B cell (primary cell): ENCODE measurements around the gene PGGHG. TPM values are rescaled to one million over a fixed set of nuclear protein-coding genes. Genes with fewer than 3 reads are reported as not detected.
"Not testable (repeated sequence)": the region's sequence is repeated elsewhere in the genome, so short reads cannot be mapped to it uniquely, and the experiment has no call there.

Source experiments
- ATAC-seq: fragments of 200-7000 bp; cut with Tn5 transposase; one replicate; pipeline ENCODE4 v1.10.0; 2021; ENCODE audit warnings: low read depth, mild to moderate bottlenecking, moderate number of reproducible peaks, moderate library complexity
- CTCF ChIA-PET: fragments of 350-600 bp; sonication (Branson Sonifier 250); formaldehyde crosslinking; loops from one replicate; lab custom pipeline; 2021; ENCODE audit warnings: antibody characterized with exemption, inconsistent platforms; lab: Charles Lee
- POLR2A ChIA-PET: fragments of 350-600 bp; sonication (Branson Sonifier 250); formaldehyde crosslinking; loops from one replicate; lab custom pipeline; 2021; ENCODE audit warnings: antibody characterized with exemption; lab: Charles Lee
- DNase-seq: peaks from one replicate; pipeline ENCODE4 v3.0.0; 2013
- H2AFZ ChIP-seq: 2 replicates; pipeline ENCODE4 v1.6.1; 2012; ENCODE audit warnings: mild to moderate bottlenecking, low read depth, low read length; ENCODE audit not compliant: insufficient read depth, poor library complexity, severe bottlenecking
- H3K27ac ChIP-seq, 2 donors: 1 replicate in 1 of 2; 2 replicates in 1 of 2; pipeline ENCODE4 v1.5.1; 2012 to 2013; ENCODE audit warnings: low read length in 2 of 2, mild to moderate bottlenecking in 2 of 2, moderate library complexity in 1 of 2
- H3K27me3 ChIP-seq, 4 experiments: fragments of 200-600 bp in 1 of 4; sonication (generic) in 1 of 4; replicated peaks in 1 of 4; 1 replicate in 2 of 4; 2 replicates in 2 of 4; pipeline versions ENCODE4 v1.6.1 to v1.7.0; 2013 to 2016; ENCODE audit warnings: low read length in 3 of 4, mild to moderate bottlenecking in 2 of 4, mixed read lengths in 1 of 4, moderate library complexity in 1 of 4; ENCODE audit not compliant: insufficient read depth in 4 of 4, control insufficient read depth in 3 of 4; ENCODE audit errors: control extremely low read depth in 1 of 4
- H3K36me3 ChIP-seq, 2 experiments: replicated peaks in 1 of 2; 1 replicate in 1 of 2; 2 replicates in 1 of 2; pipeline versions ENCODE4 v1.6.1 to v1.7.1; 2013; ENCODE audit warnings: low read length in 1 of 2; ENCODE audit not compliant: insufficient read depth in 2 of 2, control insufficient read depth in 1 of 2; ENCODE audit errors: control extremely low read depth in 1 of 2, extremely low read depth in 1 of 2
- H3K4me1 ChIP-seq, 2 donors: fragments of 200-600 bp in 1 of 2; sonication (generic) in 1 of 2; 1 replicate in 1 of 2; 2 replicates in 1 of 2; pipeline versions ENCODE4 v1.5.1 to v1.6.1; 2013 to 2017; ENCODE audit warnings: low read length in 2 of 2; ENCODE audit not compliant: control insufficient read depth in 2 of 2, insufficient read depth in 2 of 2
- H3K4me2 ChIP-seq: replicated peaks from 2 replicates; pipeline ENCODE3; 2012; ENCODE audit warnings: mild to moderate bottlenecking, low read depth, low read length; ENCODE audit not compliant: poor library complexity, severe bottlenecking
- H3K4me3 ChIP-seq, 5 experiments: fragments of 200-600 bp in 1 of 5; sonication (generic) in 1 of 5; 1 replicate in 3 of 5; 2 replicates in 2 of 5; pipeline versions ENCODE4 v1.5.1 to v1.7.0; 2011 to 2016; ENCODE audit warnings: low read length in 4 of 5, mild to moderate bottlenecking in 4 of 5, low read depth in 2 of 5, control low read depth in 1 of 5, moderate library complexity in 1 of 5; ENCODE audit not compliant: insufficient read depth in 1 of 5; ENCODE audit errors: control extremely low read depth in 1 of 5, extremely low read depth in 1 of 5
- H3K79me2 ChIP-seq: fragments of 200-600 bp; sonication (generic); one replicate; pipeline ENCODE4 v1.6.0; 2016; ENCODE audit warnings: low read length; ENCODE audit not compliant: control insufficient read depth, insufficient read depth
- H3K9ac ChIP-seq: fragments of 200-600 bp; sonication (generic); 2 replicates; pipeline ENCODE4 v1.6.1; 2017; ENCODE audit warnings: mild to moderate bottlenecking, low read length, moderate library complexity
- H3K9me3 ChIP-seq, 3 donors: one replicate each; pipeline versions ENCODE4 v1.6.1 to v1.7.1; 2013; ENCODE audit warnings: low read length in 2 of 3; ENCODE audit not compliant: control insufficient read depth in 2 of 3, insufficient read depth in 1 of 3; ENCODE audit errors: control extremely low read depth in 1 of 3
- H4K20me1 ChIP-seq: 2 replicates; pipeline ENCODE4 v1.6.0; 2012; ENCODE audit warnings: mild to moderate bottlenecking, low read length; ENCODE audit not compliant: insufficient read depth, control insufficient read depth, poor library complexity, severe bottlenecking
- H3K27ac Mint-ChIP-seq: one replicate; pipeline ENCODE4 v1.8.0; 2021; ENCODE audit warnings: mixed read lengths
- H3K27me3 Mint-ChIP-seq: one replicate; pipeline ENCODE4 v1.8.0; 2021; ENCODE audit warnings: mixed read lengths
- H3K4me1 Mint-ChIP-seq: one replicate; pipeline ENCODE4 v1.8.0; 2021; ENCODE audit warnings: mixed read lengths
- H3K4me3 Mint-ChIP-seq: one replicate; pipeline ENCODE4 v1.8.0; 2021; ENCODE audit warnings: mixed read lengths
- H3K9me3 Mint-ChIP-seq: one replicate; pipeline ENCODE4 v1.8.0; 2022; ENCODE audit warnings: mixed read lengths; ENCODE audit not compliant: insufficient read depth
- EZH2 ChIP-seq: IDR thresholded peaks from 2 replicates; pipeline ENCODE4 v1.6.1; 2012; ENCODE audit warnings: borderline replicate concordance, low read depth, mild to moderate bottlenecking, moderate library complexity, low read length; ENCODE audit not compliant: insufficient read depth, poor library complexity, severe bottlenecking
- WGBS: methylation state at CpG from one replicate; pipeline ENCODE4 v1.1.5; 2013; ENCODE audit warnings: missing lambda C conversion rate; ENCODE audit not compliant: insufficient coverage; 5-methylcytosine and 5-hydroxymethylcytosine counted together
- intact Hi-C: fragments of 100-400 bp; cut with micrococcal nuclease; formaldehyde crosslinking; loops from one replicate; pipeline ENCODE4 v1.10.0; 2022
- polyA plus RNA-seq: library from polyadenylated mRNA; depleted of rRNA; stranded (reverse); fragments of >200 nt; gene quantifications from 2 replicates; pipeline ENCODE4 v1.2.3, GENCODE V29; 2012
- total RNA-seq, 2 donors: library from RNA; stranded (reverse); fragments of 120-200 nt in 1 of 2; gene quantifications; 1 replicate in 1 of 2; 2 replicates in 1 of 2; pipeline versions ENCODE4 v1.2.3 to v1.2.4, GENCODE V29; 2013 to 2022
- TF ChIP-seq, protein P1 (sequence below): fragments of 200-600 bp; IDR thresholded peaks from one replicate; pipeline ENCODE4 v1.8.0; 2022; ENCODE audit warnings: antibody characterized with exemption, mild to moderate bottlenecking

Gene PGGHG
- total and polyA plus RNA-seq, 2 donors (not counting 1 experiment from before 2014, with no cell fraction given), result 159 to 264 TPM

DNA sequence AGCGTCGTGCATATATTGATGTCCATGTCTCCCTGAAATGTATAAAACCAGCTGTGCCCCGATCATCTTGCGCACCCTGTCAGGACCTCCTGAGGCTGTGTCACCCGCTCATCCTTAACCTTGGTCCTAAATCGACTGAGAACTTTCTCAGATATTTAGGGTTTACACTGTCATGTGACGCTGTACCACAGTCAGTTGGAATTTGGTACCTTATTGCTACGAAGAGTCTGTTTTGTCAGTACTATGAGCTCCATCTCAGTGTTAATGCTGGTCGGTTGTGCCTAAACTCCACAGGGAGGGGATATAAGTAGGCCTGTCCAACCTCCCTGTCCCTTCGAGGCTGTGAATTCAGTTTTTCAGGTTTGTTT, 16.9 kb downstream of the PGGHG start:
- H3K4me2 ChIP-seq, result no peak overlapping the region
- no peak overlapping the region for H3K9ac ChIP-seq
- H4K20me1 ChIP-seq, result no peaks in the 10 kb centered on the region
- ATAC-seq (no peak), DNase-seq (no peak)
- H3K27ac ChIP-seq, result no peak overlapping the region
- H3K79me2 ChIP-seq, result peaks cover 7% of the 10 kb centered on the region
- Mint-ChIP-seq H3K9me3 (no peaks in the 10 kb centered on the region), H3K27me3 (no peaks in the 10 kb centered on the region), H3K27ac (no peak overlapping the region), H3K4me3 (no peak overlapping the region), H3K4me1 (peaks cover 48% of the 10 kb centered on the region)
- no peaks in the 10 kb centered on the region for H3K36me3 ChIP-seq
- no peak overlapping the region for H2AFZ ChIP-seq
- peaks cover 28 to 56% of the 10 kb centered on the region in 2 donors for H3K4me1 ChIP-seq
- POLR2A ChIA-PET, result interaction anchor here (2.2 kb wide), 1 partner anchor 38 kb away, joined by 11 read pairs; no protein-coding TSS in a partner anchor
- no peaks in the 10 kb centered on the region for H3K9me3 ChIP-seq
- WGBS, result 97% methylated on average over 10 of the region's 10 CpGs
- CTCF ChIA-PET, result interaction anchor here (0.5 to 5.6 kb wide), 20 partner anchors 11 to 456 kb away, joined by 3 to 54 read pairs (median 6); partner anchors contain the start of genes BET1L, HRAS, PGGHG and PTDSS2
- intact Hi-C loops, result loop anchor here (2.0 to 5.0 kb wide), 3 partner anchors 39 to 145 kb away; partner anchors contain the start of gene PTDSS2
- H3K27me3 ChIP-seq, result no peaks in the 10 kb centered on the region
- TF ChIP-seq EZH2, result no peak
- H3K4me3 ChIP-seq, result no peak overlapping the region

DNA sequence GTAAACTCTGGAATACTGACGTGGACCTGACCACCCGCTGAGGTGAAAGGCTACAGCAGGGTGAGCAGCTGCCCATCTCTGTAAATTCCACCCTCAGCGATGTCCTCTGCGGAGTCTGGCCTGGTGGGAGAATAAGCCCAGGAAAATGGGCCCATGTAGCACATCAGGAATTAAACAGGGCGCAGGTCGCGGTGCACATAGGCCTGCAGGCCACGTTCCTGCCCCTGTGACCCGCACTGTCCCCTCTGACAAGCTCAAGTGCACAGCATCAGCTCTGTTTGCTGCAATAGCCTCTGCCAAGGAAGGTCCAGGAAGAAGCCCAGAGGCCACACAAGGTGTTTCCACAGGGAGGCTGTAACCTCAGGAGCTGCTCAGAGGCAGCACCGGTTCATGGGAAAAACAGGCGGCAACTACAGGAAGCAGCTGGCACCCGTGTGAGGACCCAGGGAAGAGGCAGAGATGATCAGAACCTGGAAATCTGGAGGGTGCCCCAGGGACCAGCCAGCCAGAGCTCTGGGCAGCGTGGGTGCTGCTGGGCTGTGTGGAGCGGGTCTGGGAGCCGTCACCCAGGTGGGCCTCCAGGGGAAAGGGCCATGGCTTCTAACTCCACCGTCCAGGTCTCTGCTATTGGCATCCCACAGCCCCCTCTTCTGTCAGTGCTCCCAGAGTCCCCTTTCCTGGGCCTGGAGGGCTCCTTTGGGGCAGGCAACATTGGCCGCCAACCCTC, 17.9 kb downstream of the PGGHG start:
- Histone ChIP-seq H3K79me2 (peaks cover 10% of the 10 kb centered on the region), H3K4me3 (no peak overlapping the region), H3K4me2 (no peak overlapping the region), H3K9ac (no peak overlapping the region), H3K4me1 (peaks cover 31 to 59% of the 10 kb centered on the region in 2 donors), H4K20me1 (no peaks in the 10 kb centered on the region), H3K27me3 (no peaks in the 10 kb centered on the region), H3K27ac (peak overlapping the region; percentile 29 to 51), H2AFZ (no peak overlapping the region), H3K36me3 (no peaks in the 10 kb centered on the region), H3K9me3 (no peaks in the 10 kb centered on the region)
- POLR2A ChIA-PET, result no interaction called here
- peak overlapping the region; percentile 37 for H3K4me3 Mint-ChIP-seq
- H3K9me3 Mint-ChIP-seq, result no peaks in the 10 kb centered on the region
- ATAC-seq (no peak), DNase-seq (no peak)
- 84% methylated on average over 15 of the region's 17 CpGs for WGBS
- no peaks in the 10 kb centered on the region for H3K27me3 Mint-ChIP-seq
- TF ChIP-seq, protein P1, sequence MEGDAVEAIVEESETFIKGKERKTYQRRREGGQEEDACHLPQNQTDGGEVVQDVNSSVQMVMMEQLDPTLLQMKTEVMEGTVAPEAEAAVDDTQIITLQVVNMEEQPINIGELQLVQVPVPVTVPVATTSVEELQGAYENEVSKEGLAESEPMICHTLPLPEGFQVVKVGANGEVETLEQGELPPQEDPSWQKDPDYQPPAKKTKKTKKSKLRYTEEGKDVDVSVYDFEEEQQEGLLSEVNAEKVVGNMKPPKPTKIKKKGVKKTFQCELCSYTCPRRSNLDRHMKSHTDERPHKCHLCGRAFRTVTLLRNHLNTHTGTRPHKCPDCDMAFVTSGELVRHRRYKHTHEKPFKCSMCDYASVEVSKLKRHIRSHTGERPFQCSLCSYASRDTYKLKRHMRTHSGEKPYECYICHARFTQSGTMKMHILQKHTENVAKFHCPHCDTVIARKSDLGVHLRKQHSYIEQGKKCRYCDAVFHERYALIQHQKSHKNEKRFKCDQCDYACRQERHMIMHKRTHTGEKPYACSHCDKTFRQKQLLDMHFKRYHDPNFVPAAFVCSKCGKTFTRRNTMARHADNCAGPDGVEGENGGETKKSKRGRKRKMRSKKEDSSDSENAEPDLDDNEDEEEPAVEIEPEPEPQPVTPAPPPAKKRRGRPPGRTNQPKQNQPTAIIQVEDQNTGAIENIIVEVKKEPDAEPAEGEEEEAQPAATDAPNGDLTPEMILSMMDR, result no peak
- TF ChIP-seq EZH2, result no peak
- intact Hi-C loops, result loop anchor here (5.0 kb wide), 1 partner anchor 40 kb away; no protein-coding TSS in a partner anchor
- peaks cover 49% of the 10 kb centered on the region for H3K4me1 Mint-ChIP-seq
- peak overlapping the region; percentile 70 for H3K27ac Mint-ChIP-seq
- CTCF ChIA-PET, result interaction anchor here (0.5 to 5.6 kb wide), 13 partner anchors 10 to 171 kb away, joined by 3 to 54 read pairs (median 7); partner anchors contain the start of genes BET1L, IFITM3, PTDSS2 and RIC8A

GRCh38 chr11:307766-308708, 19.1 kb downstream of the PGGHG start, which contains the start of gene IFITM2:
IFITM2 (plus strand) TSS chr11:307816; CDS start chr11:308193, 377 bp downstream.
- CTCF ChIA-PET, result interaction anchor here (1.1 to 5.6 kb wide), 7 partner anchors 9 to 142 kb away, joined by 3 to 54 read pairs (median 21); partner anchors contain the start of genes IFITM3 and PTDSS2

More at GRCh38 chr11:307766-308708, 19.1 kb downstream of the PGGHG start, which contains the start of gene IFITM2:
- peak within 1 kb of the TSS; percentile 75 for H3K4me2 ChIP-seq
- H3K27me3 Mint-ChIP-seq, H3K27me3 ChIP-seq, H3K36me3 ChIP-seq, H3K9me3 Mint-ChIP-seq, H3K9me3 ChIP-seq, H4K20me1 ChIP-seq: not testable (repeated sequence)
- Mint-ChIP-seq H3K4me1 (peaks cover 52% of the 10 kb centered on the region), H3K4me3 (peak within 1 kb of the TSS; percentile 98), H3K27ac (peak within 1 kb of the TSS; percentile 98)
- H3K4me3 ChIP-seq, result peak within 1 kb of the TSS; percentile 59 to 90 (median 72)
- POLR2A ChIA-PET, result interaction anchor here (0.6 to 1.4 kb wide), 5 partner anchors 9 to 101 kb away, joined by 3 to 4 read pairs (median 3); no protein-coding TSS in a partner anchor
- H3K79me2 ChIP-seq, result peaks cover 21% of the 10 kb centered on the region
- peak within 1 kb of the TSS; percentile 78 to 82 for H3K27ac ChIP-seq
- peak; percentile 77 for DNase-seq
- H3K9ac ChIP-seq, result peak within 1 kb of the TSS; percentile 82
- WGBS, result 1% methylated on average over 7 of the region's 28 CpGs
- intact Hi-C loops, result loop anchor here (5.0 kb wide), 1 partner anchor 41 kb away; no protein-coding TSS in a partner anchor
- H3K4me1 ChIP-seq, result peaks cover 37 to 64% of the 10 kb centered on the region in 2 donors
- peak; percentile 26 for ATAC-seq
- peak within 1 kb of the TSS; percentile 86 for H2AFZ ChIP-seq
